ENCODE results near the gene NOP10.
A peak's percentile ranks its signal among the peaks of the same experiment; 100 is the strongest.

NOP10 gene

GRCh38 chr15:34358367-34358766 is 15.4 kb upstream of the NOP10 start:
- Histone ChIP-seq H3K27me3 (ENCODE audit: insufficient read depth, low read length, poor library complexity, severe bottlenecking) (no peaks in the 10 kb centered on the region), H4K20me1 (ENCODE audit: insufficient read depth, low read length, poor library complexity, severe bottlenecking) (no peaks in the 10 kb centered on the region), H3K4me2 (ENCODE audit: low read depth, low read length, poor library complexity, severe bottlenecking) (no peak overlapping the region), H3K9me2 (replicated peaks; ENCODE audit: low read depth, low read length) (no peaks in the 10 kb centered on the region), H3K4me3 (ENCODE audit: low read length, poor library complexity, severe bottlenecking) (no peak overlapping the region), H3K9ac (ENCODE audit: low read depth, low read length, poor library complexity, severe bottlenecking) (no peak overlapping the region), H2AFZ (ENCODE audit: low read length) (no peak overlapping the region), H3K36me3 (ENCODE audit: insufficient read depth, low read length) (peaks cover 29% of the 10 kb centered on the region; the same call in 1 of the 2 replicates), H3K4me1 (ENCODE audit: insufficient read depth, low read length, poor library complexity, severe bottlenecking) (peaks cover 8% of the 10 kb centered on the region), H3K79me2 (ENCODE audit: insufficient read depth, low read length) (peaks cover 2% of the 10 kb centered on the region; the same call in 1 of the 2 replicates), H3F3A (ENCODE audit: low read depth) (no peaks in the 10 kb centered on the region), H3K9me3 (ENCODE audit: insufficient read depth, low read depth, low read length) (no peaks in the 10 kb centered on the region)
- TF ChIP-seq CTCF (conservative IDR thresholded peaks at IDR 0.05; ENCODE audit: low read length), result peak; percentile 37
- TF ChIP-seq EZH2phosphoT487 (IDR thresholded peaks at IDR 0.05; ENCODE audit: borderline replicate concordance), result no peak

GRCh38 chr15:34357653-34358052 is 14.7 kb upstream of the NOP10 start:
- no peaks in the 10 kb centered on the region for H3F3A ChIP-seq (ENCODE audit: low read depth)
- H3K9me3 ChIP-seq (ENCODE audit: insufficient read depth, low read depth, low read length), result no peaks in the 10 kb centered on the region
- H3K79me2 ChIP-seq (ENCODE audit: insufficient read depth, low read length), result no peaks in the 10 kb centered on the region
- TF ChIP-seq CTCF (conservative IDR thresholded peaks at IDR 0.05; ENCODE audit: low read length), result no peak
- TF ChIP-seq EZH2phosphoT487 (IDR thresholded peaks at IDR 0.05; ENCODE audit: borderline replicate concordance), result no peak
- no peaks in the 10 kb centered on the region for H3K27me3 ChIP-seq (ENCODE audit: insufficient read depth, low read length, poor library complexity, severe bottlenecking)
- no peak overlapping the region for H3K9ac ChIP-seq (ENCODE audit: low read depth, low read length, poor library complexity, severe bottlenecking)
- peaks cover under 1% of the 10 kb centered on the region for H3K4me1 ChIP-seq (ENCODE audit: insufficient read depth, low read length, poor library complexity, severe bottlenecking)
- peaks cover 29% of the 10 kb centered on the region; the same call in 1 of the 2 replicates for H3K36me3 ChIP-seq (ENCODE audit: insufficient read depth, low read length)
- no peak overlapping the region for H2AFZ ChIP-seq (ENCODE audit: low read length)
- H3K4me2 ChIP-seq (ENCODE audit: low read depth, low read length, poor library complexity, severe bottlenecking), result no peak overlapping the region
- H3K4me3 ChIP-seq (ENCODE audit: low read length, poor library complexity, severe bottlenecking), result no peak overlapping the region
- no peaks in the 10 kb centered on the region for H3K9me2 ChIP-seq (replicated peaks; ENCODE audit: low read depth, low read length)
- H4K20me1 ChIP-seq (ENCODE audit: insufficient read depth, low read length, poor library complexity, severe bottlenecking), result no peaks in the 10 kb centered on the region

- Histone ChIP-seq H3F3A (ENCODE audit: low read depth) (no peaks in the 10 kb centered on the region), H3K4me1 (ENCODE audit: insufficient read depth, low read length, poor library complexity, severe bottlenecking) (no peaks in the 10 kb centered on the region), H3K9ac (ENCODE audit: low read depth, low read length, poor library complexity, severe bottlenecking) (no peak overlapping the region), H3K79me2 (ENCODE audit: insufficient read depth, low read length) (no peaks in the 10 kb centered on the region), H3K9me3 (ENCODE audit: insufficient read depth, low read depth, low read length) (no peaks in the 10 kb centered on the region), H3K4me2 (ENCODE audit: low read depth, low read length, poor library complexity, severe bottlenecking) (no peak overlapping the region), H4K20me1 (ENCODE audit: insufficient read depth, low read length, poor library complexity, severe bottlenecking) (no peaks in the 10 kb centered on the region), H3K36me3 (ENCODE audit: insufficient read depth, low read length) (peaks cover 17% of the 10 kb centered on the region; the same call in 1 of the 2 replicates), H2AFZ (ENCODE audit: low read length) (no peak overlapping the region), H3K4me3 (ENCODE audit: low read length, poor library complexity, severe bottlenecking) (no peak overlapping the region), H3K9me2 (replicated peaks; ENCODE audit: low read depth, low read length) (no peaks in the 10 kb centered on the region), H3K27me3 (ENCODE audit: insufficient read depth, low read length, poor library complexity, severe bottlenecking) (no peaks in the 10 kb centered on the region)
- TF ChIP-seq CTCF (conservative IDR thresholded peaks at IDR 0.05; ENCODE audit: low read length), result no peak
- no peak for TF ChIP-seq EZH2phosphoT487 (IDR thresholded peaks at IDR 0.05; ENCODE audit: borderline replicate concordance)
Observed at GRCh38 chr15:34355241-34355640, 12.3 kb upstream of the NOP10 start.
